HG02884 (cell line): Measurements from ENCODE around the gene RPL5.

Experiments used
- ATAC-seq: cut with Tn5 transposase; IDR thresholded peaks from one replicate; pipeline ENCODE4 v1.9.1; 2021; ENCODE audit warnings: mild to moderate bottlenecking, moderate library complexity; ENCODE audit not compliant: unreplicated experiment

Gene RPL5

DNA sequence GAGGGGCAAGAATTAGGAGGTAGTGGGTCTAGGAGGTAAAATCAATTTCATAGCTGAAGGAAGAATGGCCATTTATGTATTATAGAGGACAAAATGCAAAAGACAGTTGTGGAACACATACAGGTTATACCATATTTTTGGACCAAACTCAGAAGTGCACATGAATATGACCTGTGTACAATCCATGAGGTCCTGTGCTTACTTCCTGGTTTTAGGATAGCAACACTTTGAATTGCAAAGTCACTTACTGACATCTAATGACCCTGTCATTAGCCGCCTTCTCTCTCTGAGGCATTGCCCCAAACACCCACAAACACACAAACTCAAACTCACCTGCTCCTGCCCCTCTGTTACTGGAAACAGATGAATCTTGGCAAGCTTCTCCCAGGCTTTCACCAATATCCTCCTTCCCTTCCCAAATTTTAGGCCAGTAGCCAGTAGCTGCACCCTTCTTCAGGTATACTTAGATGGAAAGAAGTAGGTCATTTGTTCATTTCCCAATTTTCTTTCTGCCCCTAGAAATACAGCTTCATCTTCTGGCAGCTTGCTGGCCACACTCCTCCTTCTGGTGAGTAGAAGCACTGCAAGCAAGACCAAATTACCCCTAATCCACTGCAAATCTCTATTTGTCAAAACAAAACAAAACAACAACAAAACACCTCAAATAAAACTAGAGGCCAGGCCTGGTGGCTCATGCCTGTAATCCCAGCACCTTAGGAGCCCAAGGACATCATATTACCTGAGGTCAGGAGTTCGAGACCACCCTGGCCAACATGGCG is 13.7 kb upstream of the RPL5 start:
- ATAC-seq: no peak

DNA sequence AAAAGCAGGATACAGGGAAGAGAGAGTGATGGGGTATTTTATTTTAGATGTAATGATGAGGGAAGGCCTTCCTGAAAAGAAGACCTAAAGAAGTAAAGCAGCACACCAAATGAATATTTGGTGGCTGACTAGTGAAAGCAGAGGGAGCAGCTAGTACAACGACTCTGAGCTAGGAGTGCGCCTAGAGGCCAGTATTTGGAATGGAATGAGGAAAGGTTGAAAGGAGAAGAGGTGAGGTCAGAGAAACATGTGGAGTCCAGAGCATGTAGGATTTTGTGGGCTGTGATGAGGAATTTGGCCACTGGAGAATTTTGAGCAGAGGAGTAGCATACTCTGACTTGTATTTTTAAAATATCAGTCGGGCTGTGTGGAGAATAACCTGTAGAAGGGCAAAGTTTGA is 11.8 kb upstream of the RPL5 start:
- ATAC-seq: no peak

GRCh38 chr1:92820551-92820950 is 11.3 kb upstream of the RPL5 start:
- no peak for ATAC-seq

- ATAC-seq: no peak
Measured at GRCh38 chr1:92822879-92823278, 9.0 kb upstream of the RPL5 start.

DNA sequence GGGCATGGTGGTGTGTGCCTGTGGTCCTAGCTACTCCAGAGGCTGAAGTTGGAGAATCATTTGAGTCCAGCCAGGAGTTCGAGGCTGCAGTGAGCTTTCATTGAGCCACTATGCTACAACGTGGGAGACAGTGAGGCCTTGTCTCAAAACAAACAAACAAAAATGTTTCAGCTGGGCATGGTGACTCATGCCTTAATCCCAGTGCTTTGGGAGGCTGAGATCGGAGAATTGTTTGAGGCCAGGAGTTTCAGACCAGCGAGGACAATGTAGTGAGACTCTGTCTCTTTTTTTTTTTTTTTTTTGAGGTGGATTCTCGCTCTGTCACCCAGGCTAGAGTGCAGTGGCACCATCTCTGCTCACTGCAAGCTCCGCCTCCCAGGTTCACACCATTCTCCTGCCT is 5.0 kb upstream of the RPL5 start:
- ATAC-seq: no peak

- ATAC-seq: no peak
Measured at GRCh38 chr1:92831368-92831761, 475 bp upstream of the RPL5 start.

DNA sequence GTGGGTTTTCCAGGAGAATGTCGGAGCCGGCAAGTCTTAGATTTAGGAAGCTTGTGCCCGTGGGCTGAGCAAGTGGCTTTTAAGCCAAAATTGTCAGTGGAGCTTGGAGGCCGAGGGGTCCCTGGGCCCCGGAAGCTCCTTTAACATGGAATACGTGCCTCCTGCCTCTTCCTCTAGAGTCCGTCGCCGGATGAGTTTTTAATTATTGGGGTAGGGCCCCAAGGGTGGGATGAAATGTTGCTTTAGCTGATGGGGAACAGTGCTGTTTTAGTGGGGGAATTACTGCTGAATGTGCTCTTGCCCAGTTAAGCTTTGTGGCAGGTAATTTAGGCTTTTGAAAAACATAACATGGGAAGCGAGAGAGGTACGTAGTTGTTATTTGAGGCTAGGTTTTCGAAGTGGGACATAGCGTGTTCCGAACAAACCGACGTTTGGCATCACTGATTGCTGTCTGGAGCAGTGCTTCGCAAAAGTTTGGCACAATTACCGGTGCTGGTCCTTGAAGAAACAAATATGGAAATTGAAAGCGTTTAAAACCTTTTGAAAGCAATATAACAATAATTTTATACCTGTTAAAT is 786 bp downstream of the RPL5 start:
- ATAC-seq: no peak

GRCh38 chr1:92833840-92834239 is 2.0 kb downstream of the RPL5 start:
- ATAC-seq: no peak

GRCh38 chr1:92834617-92835016 is 2.8 kb downstream of the RPL5 start:
- ATAC-seq: no peak

DNA sequence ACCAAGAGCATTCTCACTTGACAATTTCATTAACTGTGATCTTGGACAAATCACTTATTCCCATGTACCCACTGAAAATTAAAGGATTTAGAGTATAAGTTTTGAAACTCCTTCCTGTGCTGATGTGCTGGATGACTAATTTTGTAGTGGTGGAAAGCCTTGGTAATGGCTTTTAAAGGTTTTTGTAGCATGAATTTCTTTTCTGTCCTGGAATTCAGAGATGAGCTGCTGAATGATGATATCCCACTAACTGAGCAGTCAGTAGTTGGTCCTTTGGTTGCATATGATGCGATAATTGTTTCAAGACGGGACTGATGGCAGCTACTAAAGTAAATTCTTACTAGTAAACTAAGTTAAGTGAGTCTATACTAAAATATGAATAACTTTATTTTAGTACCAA is 5.2 kb downstream of the RPL5 start:
- no peak for ATAC-seq

DNA sequence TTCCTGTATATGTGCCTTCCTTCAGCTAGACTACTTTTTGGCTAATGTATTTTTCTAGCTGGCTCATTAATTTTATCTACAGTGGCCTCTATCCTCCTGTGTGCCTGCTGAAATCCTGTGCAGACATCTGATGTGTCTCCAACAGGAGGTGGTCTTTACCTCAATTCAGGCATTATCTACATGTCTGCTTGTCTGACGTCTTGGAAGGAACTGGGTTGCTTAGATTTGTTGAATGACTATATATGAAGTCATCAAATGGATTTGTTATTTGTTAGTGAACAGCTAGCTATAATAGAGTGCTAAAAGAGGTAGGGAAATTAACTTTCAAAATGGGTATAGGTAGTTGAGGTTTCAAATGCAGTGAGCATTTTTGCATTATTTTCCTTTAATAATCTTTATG is 6.7 kb downstream of the RPL5 start:
- no peak for ATAC-seq

GRCh38 chr1:92839442-92839841 is 7.6 kb downstream of the RPL5 start:
- no peak for ATAC-seq

DNA sequence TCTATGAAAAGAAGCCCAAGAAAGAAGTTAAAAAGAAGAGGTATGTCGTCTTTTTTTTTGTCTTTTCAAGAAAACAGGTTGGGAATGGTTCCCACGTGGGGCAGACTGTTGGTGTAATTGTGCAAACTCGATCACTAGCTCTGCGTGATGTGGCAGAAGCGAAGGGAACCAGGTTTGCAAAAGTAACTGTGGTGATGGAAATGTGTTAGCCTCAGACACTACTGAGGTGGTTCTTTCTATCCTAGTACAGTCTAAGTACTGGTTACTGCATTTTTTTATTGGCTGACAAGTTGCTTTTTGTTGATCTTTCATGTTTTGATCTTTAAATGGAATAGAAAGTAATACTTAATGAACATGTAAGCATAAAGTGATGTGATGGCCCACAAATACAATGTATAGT is 8.8 kb downstream of the RPL5 start:
- no peak for ATAC-seq

GRCh38 chr1:92842082-92843045 is 10.5 kb downstream of the RPL5 start:
- no peak for ATAC-seq

DNA sequence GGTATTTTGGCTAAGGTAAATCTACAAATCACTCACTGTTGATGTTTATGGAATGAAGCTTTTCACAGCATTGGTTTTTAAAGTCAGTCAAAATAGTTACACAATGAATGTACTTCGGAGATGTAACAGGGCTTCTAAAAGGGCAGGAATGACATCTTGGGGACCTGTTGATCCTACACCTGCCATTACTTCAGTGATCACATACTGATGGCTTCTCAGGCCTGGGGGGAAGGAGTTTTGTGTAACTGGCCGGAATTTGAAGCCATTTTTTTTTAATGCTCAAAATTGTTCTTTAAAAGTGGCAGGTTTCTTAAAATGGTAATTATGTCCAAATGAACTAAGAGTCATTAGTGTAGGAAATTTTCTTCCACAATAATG is 11.2 kb downstream of the RPL5 start:
- no peak for ATAC-seq

GRCh38 chr1:92843429-92844352 is 11.9 kb downstream of the RPL5 start:
- no peak for ATAC-seq

- ATAC-seq: no peak
Measured at GRCh38 chr1:92844439-92844838, 12.6 kb downstream of the RPL5 start.

- ATAC-seq: no peak
Measured at GRCh38 chr1:92845908-92846307, 14.1 kb downstream of the RPL5 start.

DNA sequence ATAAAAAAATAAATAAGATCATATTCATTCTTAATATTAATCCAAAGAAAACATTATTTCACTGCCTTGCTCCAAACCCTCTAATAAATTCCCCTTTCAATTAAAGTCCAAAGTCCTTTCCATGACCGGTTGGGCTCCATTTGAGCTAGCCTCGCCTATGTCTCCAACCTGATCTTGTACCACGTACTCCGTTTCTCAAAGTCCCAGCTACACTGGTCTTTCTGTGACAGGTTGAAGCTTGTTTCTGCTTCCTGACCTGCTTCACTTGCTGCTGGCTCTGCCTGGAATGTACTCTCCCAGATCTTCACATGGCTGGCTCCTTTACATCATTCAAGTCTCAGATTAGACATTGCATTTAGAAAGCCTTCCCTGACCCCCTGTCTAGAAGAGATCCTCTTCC is 16.4 kb downstream of the RPL5 start:
- no peak for ATAC-seq

GRCh38 chr1:92850019-92850418 is 18.2 kb downstream of the RPL5 start:
- no peak for ATAC-seq

- no peak for ATAC-seq
Measured at GRCh38 chr1:92851729-92852128, 19.9 kb downstream of the RPL5 start.
